ENCODE results near the gene SSBP2.

GRCh38 chr5:81760521-81760920, 9.6 kb upstream of the SSBP2 start:
- TF ChIP-seq CTCF (conservative IDR thresholded peaks at IDR 0.05 in 1 of 2, IDR thresholded peaks at IDR 0.05 in 1 of 2; ENCODE audit: low read depth in 1 of 2, low read length in 2 of 2) (no peak), EZH2 (IDR thresholded peaks at IDR 0.05; ENCODE audit: low read length, missing control alignments) (no peak)
